ENCODE results near the gene C1orf159. TPM values are rescaled to one million over a fixed set of nuclear protein-coding genes. Genes with fewer than 3 reads are reported as not detected.

Gene C1orf159
- total and polyA plus RNA-seq, 10 of the 15 experiments (the other 5 are each of a cell fraction or from before 2014, with no cell fraction given) = 0.11 to 23.4 (median 8.0) TPM

DNA sequence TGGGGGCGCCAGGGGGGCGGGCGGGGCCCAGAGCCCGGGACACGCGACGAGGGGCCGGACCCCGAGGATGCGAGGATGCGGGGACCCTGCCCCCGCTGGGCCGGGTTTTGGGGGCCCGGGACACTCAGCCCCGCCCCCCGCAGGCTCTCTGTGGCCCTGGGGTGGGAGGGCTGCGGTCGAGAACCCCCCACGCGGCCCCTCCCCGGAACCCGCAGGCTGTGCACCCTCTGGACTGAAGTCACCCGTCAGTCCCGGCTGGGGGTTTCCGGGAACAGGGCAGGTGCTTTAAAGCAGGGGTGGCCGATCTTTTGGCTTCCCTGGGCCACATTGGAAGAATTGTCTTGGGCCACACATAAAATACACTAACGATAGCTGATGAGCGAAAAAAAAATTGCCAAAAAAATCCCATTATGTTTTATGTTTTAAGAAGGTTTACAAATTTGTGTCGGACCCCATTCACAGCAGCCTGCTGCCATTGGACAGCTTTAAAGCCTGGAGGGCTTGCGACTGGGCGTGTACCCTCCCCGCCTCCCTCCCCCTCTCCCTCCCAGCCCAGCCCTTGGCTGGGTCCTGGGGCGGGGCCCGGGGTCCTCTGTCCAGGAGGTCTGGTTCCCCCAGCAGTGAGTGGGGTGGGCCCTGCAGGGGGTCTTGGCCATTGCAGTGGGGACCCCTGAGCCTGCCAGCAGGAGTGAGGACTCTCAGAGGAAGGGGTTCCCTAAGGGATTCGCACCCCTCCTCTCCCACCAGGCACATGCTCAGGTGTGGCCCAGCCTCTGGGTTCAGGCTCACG is 21.6 kb upstream of the C1orf159 start (continued):
- no peak for TF ChIP-seq KDM1A (IDR thresholded peaks at IDR 0.05; ENCODE audit: borderline replicate concordance)
- TF ChIP-seq BACH1 (IDR thresholded peaks at IDR 0.05; ENCODE audit: borderline replicate concordance) = no peak
- no peak for TF ChIP-seq YBX1 (IDR thresholded peaks at IDR 0.05)
- TF ChIP-seq HDAC2 (IDR thresholded peaks at IDR 0.05) = no peak
- TF ChIP-seq RUNX3 (IDR thresholded peaks at IDR 0.05; ENCODE audit: low read length) = peak; percentile 89
- TF ChIP-seq DPF2 (IDR thresholded peaks at IDR 0.05) = 0 out of 2 replicates have a peak, but pooled peaks have one; percentile 21
- TF ChIP-seq EP300 (IDR thresholded peaks at IDR 0.05; ENCODE audit: borderline replicate concordance in 1 of 2, control insufficient read depth in 1 of 2, low read depth in 2 of 2, low read length in 2 of 2) = peak in 1 of 2 experiments; percentile 38; a peak in 1 of 4 replicates
- TF ChIP-seq TCF3 (IDR thresholded peaks at IDR 0.05; ENCODE audit: borderline replicate concordance, insufficient read depth, low read depth, low read length) = no peak
- no peak for TF ChIP-seq ZNF622 (IDR thresholded peaks at IDR 0.05)
- TF ChIP-seq FOXM1 (IDR thresholded peaks at IDR 0.05; ENCODE audit: low read depth, low read length) = no peak
- no peak for TF ChIP-seq WRNIP1 (IDR thresholded peaks at IDR 0.05; ENCODE audit: borderline replicate concordance, low read depth, low read length)
- TF ChIP-seq, protein P1, sequence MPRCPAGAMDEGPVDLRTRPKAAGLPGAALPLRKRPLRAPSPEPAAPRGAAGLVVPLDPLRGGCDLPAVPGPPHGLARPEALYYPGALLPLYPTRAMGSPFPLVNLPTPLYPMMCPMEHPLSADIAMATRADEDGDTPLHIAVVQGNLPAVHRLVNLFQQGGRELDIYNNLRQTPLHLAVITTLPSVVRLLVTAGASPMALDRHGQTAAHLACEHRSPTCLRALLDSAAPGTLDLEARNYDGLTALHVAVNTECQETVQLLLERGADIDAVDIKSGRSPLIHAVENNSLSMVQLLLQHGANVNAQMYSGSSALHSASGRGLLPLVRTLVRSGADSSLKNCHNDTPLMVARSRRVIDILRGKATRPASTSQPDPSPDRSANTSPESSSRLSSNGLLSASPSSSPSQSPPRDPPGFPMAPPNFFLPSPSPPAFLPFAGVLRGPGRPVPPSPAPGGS (IDR thresholded peaks at IDR 0.05; ENCODE audit: borderline replicate concordance, insufficient read depth, low read depth, low read length, poor library complexity, severe bottlenecking) = no peak
- TF ChIP-seq TCF12 (IDR thresholded peaks at IDR 0.05; ENCODE audit: low read depth, low read length) = peak; percentile 50; the same call in 1 of the 2 replicates
- TF ChIP-seq IRF4 (IDR thresholded peaks at IDR 0.05; ENCODE audit: low read depth, low read length) = no peak
- TF ChIP-seq MEF2B (IDR thresholded peaks at IDR 0.05; ENCODE audit: partially characterized antibody, poor library complexity, severe bottlenecking) = no peak
- TF ChIP-seq PAX5 (IDR thresholded peaks at IDR 0.05; ENCODE audit: borderline replicate concordance, low read depth, low read length) = peak; percentile 51; the same call in 1 of the 2 replicates
- TF ChIP-seq SUZ12 (IDR thresholded peaks at IDR 0.05; ENCODE audit: unreplicated experiment) = no peak
- no peak for TF ChIP-seq SREBF2 (IDR thresholded peaks at IDR 0.05; ENCODE audit: low read length)
- TF ChIP-seq RELA (IDR thresholded peaks at IDR 0.05; ENCODE audit: borderline replicate concordance, partially characterized antibody) = peak; percentile 32
- TF ChIP-seq, protein P2, sequence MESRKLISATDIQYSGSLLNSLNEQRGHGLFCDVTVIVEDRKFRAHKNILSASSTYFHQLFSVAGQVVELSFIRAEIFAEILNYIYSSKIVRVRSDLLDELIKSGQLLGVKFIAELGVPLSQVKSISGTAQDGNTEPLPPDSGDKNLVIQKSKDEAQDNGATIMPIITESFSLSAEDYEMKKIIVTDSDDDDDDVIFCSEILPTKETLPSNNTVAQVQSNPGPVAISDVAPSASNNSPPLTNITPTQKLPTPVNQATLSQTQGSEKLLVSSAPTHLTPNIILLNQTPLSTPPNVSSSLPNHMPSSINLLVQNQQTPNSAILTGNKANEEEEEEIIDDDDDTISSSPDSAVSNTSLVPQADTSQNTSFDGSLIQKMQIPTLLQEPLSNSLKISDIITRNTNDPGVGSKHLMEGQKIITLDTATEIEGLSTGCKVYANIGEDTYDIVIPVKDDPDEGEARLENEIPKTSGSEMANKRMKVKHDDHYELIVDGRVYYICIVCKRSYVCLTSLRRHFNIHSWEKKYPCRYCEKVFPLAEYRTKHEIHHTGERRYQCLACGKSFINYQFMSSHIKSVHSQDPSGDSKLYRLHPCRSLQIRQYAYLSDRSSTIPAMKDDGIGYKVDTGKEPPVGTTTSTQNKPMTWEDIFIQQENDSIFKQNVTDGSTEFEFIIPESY (IDR thresholded peaks at IDR 0.05) = no peak
- TF ChIP-seq, protein P3, sequence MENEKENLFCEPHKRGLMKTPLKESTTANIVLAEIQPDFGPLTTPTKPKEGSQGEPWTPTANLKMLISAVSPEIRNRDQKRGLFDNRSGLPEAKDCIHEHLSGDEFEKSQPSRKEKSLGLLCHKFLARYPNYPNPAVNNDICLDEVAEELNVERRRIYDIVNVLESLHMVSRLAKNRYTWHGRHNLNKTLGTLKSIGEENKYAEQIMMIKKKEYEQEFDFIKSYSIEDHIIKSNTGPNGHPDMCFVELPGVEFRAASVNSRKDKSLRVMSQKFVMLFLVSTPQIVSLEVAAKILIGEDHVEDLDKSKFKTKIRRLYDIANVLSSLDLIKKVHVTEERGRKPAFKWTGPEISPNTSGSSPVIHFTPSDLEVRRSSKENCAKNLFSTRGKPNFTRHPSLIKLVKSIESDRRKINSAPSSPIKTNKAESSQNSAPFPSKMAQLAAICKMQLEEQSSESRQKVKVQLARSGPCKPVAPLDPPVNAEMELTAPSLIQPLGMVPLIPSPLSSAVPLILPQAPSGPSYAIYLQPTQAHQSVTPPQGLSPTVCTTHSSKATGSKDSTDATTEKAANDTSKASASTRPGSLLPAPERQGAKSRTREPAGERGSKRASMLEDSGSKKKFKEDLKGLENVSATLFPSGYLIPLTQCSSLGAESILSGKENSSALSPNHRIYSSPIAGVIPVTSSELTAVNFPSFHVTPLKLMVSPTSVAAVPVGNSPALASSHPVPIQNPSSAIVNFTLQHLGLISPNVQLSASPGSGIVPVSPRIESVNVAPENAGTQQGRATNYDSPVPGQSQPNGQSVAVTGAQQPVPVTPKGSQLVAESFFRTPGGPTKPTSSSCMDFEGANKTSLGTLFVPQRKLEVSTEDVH (IDR thresholded peaks at IDR 0.05; ENCODE audit: low read depth, partially characterized antibody) = no peak
- TF ChIP-seq, protein P4, sequence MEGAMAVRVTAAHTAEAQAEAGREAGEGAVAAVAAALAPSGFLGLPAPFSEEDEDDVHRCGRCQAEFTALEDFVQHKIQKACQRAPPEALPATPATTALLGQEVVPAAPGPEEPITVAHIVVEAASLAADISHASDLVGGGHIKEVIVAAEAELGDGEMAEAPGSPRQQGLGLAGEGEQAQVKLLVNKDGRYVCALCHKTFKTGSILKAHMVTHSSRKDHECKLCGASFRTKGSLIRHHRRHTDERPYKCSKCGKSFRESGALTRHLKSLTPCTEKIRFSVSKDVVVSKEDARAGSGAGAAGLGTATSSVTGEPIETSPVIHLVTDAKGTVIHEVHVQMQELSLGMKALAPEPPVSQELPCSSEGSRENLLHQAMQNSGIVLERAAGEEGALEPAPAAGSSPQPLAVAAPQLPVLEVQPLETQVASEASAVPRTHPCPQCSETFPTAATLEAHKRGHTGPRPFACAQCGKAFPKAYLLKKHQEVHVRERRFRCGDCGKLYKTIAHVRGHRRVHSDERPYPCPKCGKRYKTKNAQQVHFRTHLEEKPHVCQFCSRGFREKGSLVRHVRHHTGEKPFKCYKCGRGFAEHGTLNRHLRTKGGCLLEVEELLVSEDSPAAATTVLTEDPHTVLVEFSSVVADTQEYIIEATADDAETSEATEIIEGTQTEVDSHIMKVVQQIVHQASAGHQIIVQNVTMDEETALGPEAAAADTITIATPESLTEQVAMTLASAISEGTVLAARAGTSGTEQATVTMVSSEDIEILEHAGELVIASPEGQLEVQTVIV (IDR thresholded peaks at IDR 0.05; ENCODE audit: borderline replicate concordance, partially characterized antibody) = no peak

Measured in GM12878 (cell line).